ENCODE data around the gene NCOA1.

DNA sequence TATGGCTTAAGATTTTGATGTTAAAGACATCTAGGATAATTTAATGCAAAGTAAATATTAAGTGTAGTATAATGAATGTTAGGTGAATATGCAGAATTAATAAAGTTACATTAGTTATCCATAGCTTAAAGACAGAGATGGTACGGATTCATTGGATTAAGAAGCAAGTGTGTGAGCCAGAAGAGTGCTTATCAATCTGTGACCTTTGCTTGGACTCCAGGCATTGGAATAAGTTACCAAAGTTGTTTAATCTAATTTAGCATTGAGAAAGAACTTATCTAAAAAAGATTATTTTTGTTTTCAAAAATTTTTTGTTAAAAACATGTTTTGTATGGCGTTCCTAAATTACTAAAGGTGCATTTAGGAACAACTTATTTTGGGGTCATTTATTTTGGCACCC lies 23.8 kb downstream of the NCOA1 start:
- TF ChIP-seq CTCF (IDR thresholded peaks at IDR 0.05; ENCODE audit: low read length) = no peak
- TF ChIP-seq EZH2 (IDR thresholded peaks at IDR 0.05; ENCODE audit: borderline replicate concordance, low read length) = no peak
